ENCODE results near the gene CDKN2C.
A peak's percentile ranks its signal among the peaks of the same experiment; 100 is the strongest.

CDKN2C gene

DNA sequence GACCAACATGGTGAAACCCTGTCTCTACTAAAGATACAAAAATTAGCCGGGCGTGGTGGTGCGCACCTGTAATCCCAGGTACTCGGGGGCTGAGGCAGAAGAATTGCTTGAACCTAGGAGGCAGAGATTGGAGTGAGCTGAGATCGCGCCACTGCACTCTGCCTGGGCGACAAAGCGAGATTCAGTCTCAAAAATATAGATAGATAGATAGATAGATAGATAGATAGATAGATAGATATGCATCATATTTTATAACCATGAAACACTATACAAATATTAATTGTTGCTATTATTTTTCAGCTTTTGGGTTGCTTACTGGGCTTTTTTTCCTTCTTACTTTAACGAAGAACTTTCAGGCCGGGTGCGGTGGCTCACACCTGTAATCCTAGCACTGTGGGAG, 5.2 kb upstream of the CDKN2C start:
- no peak for DNase-seq (ENCODE audit: low spot score)

DNA sequence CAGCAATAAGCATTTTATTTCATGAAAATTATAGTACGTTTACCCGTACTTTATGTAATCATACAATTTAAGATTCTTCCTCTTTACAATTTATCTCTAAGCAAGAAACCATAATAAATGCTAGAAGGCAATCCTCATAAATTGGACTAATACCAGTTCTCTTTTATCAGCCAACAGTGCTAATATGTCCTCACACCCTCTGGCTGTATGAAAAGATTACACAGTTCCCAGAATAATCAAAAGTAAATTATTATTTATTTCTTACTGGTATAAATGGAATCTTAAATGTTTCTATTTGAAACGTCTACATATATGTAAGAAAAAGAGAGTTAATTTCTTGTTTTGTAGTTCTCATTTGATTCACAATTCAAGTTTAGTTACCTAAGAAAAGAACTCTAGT, 3.1 kb upstream of the CDKN2C start:
- DNase-seq (ENCODE audit: low spot score): no peak

DNA sequence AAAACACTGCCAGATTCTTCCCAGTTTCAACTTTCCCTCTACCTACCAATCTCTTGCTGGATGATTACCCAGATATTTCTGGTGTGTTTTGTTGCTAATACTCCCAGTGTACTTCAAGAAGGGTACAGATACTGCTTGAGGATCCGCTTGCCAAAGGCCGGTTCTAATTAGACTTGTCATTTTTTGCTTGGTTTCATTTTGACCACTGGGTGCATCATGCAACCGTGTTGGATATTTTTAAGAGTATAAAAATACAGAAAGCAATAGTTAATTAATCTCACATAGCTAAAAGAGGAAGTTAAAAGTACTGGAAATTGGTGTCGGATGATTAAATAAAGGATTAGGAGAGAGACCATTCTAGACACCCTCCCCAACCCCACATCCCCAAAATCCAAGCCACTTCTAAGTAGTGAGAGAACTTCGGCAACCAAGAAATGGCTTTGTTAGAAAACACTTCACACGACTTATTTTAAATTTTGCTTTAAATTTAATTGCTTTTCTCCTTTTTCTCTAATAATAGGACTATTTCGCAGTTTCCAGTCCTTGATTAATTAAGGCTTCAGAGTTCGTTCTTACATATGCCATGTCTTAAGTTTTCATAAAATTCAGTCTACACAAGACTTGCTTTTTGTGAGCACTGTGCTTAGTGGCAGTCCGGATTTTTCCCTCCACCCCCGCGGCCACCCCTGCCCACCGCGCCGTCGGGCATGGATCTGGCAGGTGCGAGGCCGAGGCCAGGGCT, 2.5 kb upstream of the CDKN2C start:
- peak; percentile 49 for DNase-seq (ENCODE audit: low spot score)

DNA sequence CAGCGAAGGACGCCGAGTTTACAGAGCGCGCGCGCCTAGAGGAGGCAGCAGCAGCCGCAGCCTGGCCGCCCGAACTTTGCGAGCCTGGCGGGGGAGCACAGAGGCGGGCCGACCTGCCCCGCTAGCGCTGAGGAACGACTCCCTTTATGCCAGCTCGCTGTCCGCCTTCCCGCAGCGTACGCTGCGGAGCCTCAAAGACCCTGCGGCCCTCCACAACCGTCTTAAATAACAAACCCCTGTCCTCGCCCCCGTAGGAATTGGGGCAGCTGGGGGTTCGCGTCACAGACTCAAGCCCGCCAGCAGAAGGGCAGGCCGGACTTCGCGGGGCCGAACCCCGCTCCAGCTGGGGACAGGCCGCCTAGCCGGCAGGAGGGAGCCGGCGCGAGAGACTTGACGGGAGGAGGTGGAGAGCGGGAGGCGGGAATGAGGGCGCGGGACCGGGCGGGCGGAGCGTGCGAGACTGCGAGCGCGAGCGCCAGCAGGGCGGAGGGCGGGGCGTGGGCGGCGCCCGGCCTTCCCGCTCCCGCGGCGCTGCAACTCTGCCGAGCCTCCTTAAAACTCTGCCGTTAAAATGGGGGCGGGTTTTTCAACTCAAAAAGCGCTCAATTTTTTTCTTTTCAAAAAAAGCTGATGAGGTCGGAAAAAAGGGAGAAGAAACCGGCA, 1.8 kb upstream of the CDKN2C start:
- peak; percentile 92 for DNase-seq (ENCODE audit: low spot score)

DNA sequence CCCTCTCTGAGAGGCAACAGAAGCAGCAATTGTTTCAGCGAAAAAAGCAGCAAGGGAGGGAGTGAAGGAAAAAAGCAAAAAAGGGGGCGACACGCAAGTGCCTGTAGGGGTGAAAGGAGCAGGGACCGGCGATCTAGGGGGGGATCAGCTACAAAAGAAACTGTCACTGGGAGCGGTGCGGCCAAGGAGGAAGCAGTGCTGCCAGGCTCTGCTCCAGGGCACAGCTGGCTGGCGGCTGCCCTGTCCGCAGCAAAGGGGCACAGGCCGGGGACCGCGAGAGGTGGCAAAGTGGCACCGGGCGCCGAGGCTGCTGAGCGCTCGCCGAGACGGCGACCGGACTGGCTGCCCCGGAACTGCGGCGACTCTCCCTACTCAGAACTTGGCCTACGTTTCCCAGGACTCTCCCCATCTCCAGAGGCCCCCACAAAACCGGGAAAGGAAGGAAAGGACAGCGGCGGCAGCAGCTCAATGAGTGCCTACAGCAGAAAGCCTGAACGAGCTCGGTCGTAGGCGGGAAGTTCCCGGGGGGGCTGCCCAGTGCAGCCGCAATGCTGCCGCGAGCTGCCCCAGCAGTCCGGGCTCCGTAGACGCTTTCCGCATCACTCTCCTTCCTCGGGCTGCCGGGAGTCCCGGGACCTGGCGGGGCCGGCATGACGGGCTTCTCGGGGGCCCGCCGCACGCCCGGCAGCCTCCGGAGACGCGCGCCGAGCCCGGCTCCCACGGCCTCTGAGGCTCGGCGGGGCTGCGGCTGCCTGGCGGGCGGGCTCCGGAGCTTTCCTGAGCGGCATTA, 1.0 kb upstream of the CDKN2C start:
- DNase-seq (ENCODE audit: low spot score): no peak

DNA sequence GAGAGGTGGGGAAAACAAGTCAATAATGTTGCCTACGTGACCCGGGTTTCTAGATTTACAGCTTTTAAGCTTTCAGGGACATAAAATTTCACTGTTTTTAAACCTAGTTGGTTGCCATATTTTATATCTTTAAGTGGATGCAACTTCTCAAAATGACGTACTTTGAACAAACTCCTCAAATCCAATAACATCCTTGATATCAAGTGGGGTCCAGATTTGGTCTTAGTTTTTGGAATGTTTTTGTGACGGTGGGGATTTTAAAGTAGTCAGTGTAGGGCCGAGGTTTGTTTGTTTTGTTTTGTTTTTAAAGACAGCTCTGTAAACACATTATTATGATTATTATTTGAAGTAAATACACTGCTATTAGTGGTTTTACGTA, 453 bp downstream of the CDKN2C start:
- no peak for DNase-seq (ENCODE audit: low spot score)

DNA sequence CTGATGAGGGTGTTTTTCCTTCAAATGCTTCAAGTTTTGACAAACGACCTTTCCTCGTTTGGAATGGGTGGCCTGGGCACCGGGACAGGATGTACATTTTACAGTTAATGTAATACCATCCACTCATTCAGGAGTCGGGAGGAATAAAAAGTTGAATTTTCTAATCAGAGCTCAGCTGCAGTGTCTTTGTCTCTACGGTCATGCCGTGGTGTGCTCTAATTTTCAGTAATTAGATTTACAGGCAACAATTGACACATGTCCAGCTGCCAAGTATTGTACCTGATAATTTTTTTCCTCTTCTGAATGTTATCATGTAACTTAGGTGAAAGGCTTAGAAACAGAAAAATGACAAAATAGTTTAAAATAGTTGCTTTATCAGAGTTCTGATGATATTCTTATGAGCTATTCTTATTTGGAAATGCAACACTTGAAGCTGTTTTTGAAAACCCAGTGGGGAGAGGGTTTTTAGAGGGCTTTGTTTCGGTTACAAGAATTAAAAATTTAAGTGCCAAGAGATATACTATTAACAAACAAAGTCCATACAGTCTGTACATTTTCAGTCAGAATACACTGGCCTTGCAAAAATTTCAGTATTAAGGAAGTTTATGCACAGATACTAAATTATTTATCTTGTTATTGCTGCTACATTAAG, 1.0 kb downstream of the CDKN2C start:
- no peak for DNase-seq (ENCODE audit: low spot score)

DNA sequence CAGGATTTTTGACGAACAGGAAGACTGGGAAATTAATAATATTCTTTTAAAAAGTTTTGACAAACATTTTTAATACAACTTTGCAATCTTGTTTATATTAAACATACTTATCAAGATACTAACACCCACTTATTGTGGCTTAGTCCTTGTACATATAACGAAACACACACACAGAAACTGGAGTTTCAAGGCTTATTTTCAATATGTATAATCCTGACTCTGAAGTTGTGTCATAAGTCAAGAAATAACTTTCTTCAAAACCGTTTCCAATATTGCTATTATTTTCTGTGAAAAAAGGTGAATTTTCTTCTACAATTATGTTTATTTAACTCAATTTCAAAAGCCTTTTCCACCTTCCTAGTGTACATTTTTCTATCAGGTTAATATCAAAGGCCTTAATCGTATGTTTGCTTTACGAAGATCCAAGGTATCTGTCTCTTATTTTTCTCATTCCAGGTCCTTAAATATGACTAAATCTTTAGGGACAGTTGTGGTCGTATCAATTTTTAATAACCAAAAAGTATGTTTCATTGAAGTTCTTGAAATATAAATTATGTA, 1.8 kb downstream of the CDKN2C start:
- DNase-seq (ENCODE audit: low spot score): no peak

DNA sequence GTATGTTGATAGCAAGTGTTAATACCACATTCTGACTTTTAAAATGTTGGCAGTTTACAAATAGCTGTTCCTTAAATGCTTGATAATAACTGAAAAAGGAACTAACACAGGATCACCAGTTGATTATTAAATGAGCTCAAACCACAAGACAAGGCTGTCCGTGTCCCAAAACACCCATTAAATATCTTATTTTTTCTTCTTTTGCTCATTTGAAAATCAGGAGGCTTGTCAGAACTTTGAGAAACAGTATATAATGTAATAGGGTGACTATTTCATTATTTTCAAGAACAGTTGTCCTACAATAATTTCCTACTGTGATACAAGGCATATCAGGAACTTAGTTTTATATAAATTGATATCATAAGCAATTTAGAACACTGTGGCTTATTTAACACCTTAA, 2.7 kb downstream of the CDKN2C start:
- DNase-seq (ENCODE audit: low spot score): no peak

DNA sequence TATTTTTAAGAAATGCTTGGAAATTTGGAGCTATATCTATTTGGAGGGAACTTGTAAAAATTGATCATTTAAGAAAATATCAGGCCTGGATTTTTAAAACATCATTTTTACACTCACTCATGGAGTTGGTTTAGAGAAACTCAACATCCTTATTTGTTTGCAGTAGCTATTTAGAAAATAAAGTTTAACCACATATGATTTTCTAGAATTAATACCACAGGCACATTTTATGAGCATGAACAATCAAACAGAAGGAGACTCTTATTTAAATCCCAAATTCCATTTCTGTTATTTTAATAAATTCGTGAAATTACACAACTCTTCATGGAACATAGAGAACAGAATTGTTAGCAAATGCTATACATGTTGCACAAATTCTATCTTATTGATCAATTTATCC, 3.2 kb downstream of the CDKN2C start:
- no peak for DNase-seq (ENCODE audit: low spot score)

DNA sequence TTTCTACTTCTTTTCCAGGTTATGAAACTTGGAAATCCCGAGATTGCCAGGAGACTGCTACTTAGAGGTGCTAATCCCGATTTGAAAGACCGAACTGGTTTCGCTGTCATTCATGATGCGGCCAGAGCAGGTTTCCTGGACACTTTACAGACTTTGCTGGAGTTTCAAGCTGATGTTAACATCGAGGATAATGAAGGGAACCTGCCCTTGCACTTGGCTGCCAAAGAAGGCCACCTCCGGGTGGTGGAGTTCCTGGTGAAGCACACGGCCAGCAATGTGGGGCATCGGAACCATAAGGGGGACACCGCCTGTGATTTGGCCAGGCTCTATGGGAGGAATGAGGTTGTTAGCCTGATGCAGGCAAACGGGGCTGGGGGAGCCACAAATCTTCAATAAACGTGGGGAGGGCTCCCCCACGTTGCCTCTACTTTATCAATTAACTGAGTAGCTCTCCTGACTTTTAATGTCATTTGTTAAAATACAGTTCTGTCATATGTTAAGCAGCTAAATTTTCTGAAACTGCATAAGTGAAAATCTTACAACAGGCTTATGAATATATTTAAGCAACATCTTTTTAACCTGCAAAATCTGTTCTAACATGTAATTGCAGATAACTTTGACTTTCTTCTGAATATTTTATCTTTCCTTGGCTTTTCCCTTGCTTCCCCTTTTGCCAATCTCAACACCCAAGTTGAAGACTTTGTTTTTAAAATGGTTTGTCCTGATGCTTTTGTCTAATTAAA, 4.0 kb downstream of the CDKN2C start:
- DNase-seq (ENCODE audit: low spot score): no peak

DNA sequence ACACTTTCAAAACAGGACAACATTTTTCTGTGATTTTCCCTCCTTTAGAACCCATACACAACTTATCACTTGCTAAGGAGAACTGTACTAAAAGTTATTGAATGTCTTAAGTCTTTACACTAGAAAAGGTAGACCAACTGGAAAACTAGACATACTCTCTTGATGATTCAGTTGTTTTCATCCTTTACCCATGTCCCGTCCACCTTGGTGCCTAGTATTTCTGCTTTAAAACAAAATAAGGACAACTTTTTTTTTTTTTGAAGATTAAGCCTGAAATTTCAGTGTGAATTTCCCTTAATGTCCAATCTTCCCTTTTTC, 4.5 kb downstream of the CDKN2C start:
- no peak for DNase-seq (ENCODE audit: low spot score)

DNA sequence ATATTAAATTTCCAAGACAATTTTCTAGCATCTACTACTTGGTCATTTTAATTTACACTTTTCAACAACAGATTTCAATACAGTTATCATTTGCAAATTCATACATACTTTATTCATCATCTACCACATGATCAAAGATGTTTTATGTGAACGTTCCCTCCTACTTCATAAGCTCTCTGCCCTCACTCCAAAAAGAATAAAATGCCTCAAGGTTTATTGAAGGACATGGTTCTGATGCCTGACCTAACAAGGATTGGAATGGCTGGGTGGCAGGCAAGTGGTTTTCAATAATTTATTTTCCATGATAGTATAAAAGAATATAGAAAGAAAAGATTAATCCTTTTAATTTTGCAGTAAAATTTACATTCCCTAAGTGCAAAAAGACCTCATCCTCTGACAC, 5.4 kb downstream of the CDKN2C start:
- no peak for DNase-seq (ENCODE audit: low spot score)

DNA sequence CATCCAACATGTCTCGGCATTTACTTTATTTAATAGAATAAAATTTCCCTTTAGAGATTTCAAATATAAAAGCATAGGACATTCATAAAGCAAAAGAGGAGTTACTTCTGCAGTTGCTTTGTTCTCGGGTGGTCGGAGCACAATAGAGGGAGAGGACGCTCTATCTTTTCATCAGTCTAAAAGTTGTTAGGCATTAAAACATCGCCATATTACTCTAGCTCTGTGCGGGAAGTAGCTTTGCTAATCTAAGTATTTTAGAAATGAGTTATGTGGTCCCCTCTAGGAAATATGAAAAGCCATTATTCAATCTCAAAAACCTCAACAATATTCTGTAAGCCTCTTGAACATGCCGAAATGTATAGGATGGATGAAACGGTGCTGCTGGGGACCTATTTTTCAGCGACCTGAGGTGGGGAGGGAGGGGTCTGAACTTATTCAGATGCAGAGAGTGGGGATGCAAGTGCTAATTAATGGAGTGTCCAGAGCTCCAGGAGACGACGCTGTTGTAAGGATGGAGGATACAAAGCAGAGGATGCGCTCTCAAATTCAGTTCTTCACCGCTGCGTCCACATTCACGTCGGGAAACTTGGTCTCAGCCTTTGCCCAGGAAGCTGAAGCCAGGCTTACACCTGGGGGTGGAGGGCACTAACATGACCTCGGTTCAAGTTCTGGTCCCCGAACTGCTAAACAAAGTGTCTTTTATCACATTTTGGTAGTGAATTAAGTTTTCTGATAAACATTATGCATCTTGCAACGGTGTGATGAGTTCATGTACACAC, 6.3 kb downstream of the CDKN2C start:
- DNase-seq (ENCODE audit: low spot score): peak; percentile 48

DNA sequence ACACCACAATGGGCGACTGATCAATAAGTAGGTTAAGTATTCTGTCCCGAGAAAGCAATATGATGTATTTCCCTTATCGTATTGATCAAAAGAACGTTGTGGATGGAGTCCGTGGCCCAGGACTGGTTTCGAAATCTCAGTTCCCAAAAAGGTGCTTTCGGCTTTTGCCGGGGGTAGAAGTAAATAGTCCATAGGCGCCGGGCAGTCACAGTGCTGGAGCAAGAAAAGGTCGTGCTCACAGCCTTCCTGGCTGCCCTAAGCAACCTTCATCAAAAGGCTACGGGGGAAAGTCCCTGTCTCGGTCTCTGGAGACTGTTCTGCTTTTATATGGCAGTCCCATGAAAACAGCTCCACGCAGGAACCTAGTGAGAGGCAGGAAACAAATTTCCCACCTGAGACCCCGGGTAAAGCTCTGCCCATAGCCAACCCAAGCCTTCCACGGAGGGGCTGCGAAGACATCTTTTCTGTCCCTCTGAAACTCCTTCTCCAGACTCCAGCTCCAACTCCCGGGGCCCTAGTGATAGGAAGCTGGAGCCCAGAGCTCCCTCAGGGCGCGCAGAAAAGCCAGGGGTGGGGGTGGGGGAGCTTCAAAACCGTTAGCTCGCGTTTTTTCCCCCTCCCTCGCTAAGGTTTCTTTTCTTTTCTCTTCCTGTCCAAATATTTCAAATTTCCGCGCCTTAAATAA, 7.0 kb downstream of the CDKN2C start:
- DNase-seq (ENCODE audit: low spot score): peak; percentile 65

DNA sequence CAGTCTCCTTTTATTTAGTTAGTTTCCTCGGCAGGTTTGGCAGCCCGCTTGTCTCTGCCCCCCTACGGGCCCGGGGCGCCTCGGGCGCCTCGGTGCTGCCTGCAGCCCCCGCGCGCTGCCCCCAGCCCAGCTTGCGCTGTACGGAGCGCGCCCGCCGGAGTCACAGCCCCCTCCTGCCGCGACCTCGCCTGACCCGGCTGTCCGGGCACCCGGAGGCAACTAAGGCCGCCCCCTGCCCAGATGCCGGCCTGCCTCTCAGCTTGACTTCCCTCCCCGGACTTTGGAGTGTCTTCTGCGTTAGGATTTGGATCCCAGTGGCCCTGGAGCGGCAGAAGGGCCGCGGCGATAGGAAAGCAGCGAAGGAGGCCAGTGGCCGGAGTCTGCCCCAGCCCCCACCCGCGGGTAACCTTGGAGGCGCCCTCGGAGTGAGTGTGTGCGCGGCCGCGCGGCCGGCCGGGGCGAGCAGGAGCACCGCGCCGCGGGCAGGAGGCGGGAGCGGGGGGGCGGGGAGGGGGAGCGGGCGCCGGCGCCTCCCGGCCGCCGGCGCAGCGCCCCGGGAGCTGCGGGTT, 7.6 kb downstream of the CDKN2C start:
- peak; percentile 60 for DNase-seq (ENCODE audit: low spot score)

DNA sequence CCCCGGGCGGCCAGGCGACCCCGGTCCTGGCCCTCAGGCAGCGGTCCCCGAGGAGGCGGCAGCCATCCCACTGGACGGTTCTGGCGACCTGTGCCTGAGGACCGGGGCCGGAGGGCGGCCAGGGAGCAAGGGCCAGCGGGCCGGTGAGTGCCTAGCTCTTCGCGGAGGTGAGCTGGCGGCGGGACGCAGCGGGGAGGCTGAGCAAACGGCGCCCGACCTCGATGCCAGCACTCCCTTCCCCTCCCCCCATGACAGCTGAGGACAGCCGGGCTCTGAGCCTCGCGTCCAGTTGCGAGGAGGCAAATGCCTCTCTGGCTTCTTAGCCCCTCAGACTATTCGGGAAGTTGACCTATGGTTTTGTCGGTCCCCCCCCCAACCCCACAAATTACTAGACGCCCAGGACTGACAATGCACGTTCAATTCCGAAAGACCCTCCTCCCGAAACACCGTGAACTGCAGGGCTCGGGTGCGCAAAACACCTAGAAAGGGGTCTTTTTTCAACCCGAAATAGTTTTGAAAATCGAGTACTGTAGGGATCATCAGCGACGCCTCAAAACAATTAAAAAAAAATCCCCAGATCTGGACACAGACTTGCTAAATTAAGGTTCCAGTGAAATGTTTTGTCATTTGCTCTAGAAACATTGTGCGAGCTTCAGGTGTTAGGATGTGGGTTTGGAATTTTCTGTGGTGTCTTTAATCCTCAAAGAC, 8.3 kb downstream of the CDKN2C start:
- peak; percentile 67 for DNase-seq (ENCODE audit: low spot score)

DNA sequence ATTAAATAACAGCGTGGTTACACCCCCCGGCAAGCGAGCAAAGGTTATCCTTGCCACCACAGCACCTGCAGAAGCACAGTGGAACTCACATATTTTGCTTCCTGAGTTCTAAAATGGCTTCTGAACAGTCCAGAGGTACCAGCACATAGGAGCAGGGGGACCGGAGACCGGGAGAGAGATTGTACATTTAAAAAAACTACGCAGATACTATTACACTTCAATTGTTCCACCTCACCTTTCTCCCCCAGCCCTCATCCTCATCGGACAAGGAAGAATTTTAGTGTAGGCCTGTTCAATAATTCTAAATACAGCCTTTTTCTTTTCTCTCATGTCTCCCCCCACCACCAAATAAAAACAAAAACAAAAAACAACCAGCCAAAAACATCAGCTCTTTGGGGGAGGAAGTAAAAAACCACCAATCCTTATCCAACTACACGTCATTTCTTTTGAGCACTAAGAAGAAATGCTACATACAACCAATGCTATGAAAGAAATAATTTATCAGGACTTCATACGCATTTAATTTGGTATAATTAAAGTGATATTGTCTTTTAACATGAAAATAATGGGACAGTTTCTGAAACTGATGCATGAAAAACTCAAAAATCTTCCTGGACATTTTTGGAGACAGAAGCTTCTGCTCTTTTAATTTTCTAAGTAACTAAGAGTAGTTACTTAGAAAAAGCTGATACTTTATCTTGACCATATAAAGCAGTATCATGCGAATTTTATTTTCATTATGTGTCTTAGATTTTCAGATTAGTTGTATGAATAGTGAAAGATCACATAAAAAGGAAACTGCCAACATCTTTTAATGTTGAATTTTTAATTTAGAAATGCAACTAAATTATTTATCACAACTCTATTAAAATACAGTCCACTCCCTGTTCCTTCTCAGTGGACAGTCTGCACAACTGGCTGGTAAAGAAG, 9.1 kb downstream of the CDKN2C start:
- peak; percentile 46 for DNase-seq (ENCODE audit: low spot score)

All from globus pallidus (tissue), 1 donor.